DOHH2 (cell line): ENCODE data around the gene PPP6R3.

ENCODE experiments used
- H3F3A ChIP-seq: fragments of 200-600 bp; sonication (generic), shearing (Covaris generic); 2 replicates; pipeline ENCODE4 v1.6.0; 2016; ENCODE audit warnings: antibody characterized with exemption, mild to moderate bottlenecking; ENCODE audit not compliant: control insufficient read depth, insufficient read depth
- H3K27ac ChIP-seq: fragments of 200-600 bp; sonication (generic); 2 replicates; pipeline ENCODE4 v1.5.1; 2014; ENCODE audit warnings: low read depth, mild to moderate bottlenecking, low read length, moderate library complexity
- H3K27me3 ChIP-seq: fragments of 200-600 bp; sonication (generic); 2 replicates; pipeline ENCODE4 v1.6.1; 2014; ENCODE audit warnings: mild to moderate bottlenecking, low read length, mixed read lengths; ENCODE audit not compliant: control insufficient read depth
- H3K36me3 ChIP-seq: fragments of 200-600 bp; sonication (generic); 2 replicates; pipeline ENCODE4 v1.6.1; 2014; ENCODE audit warnings: mild to moderate bottlenecking, low read length, moderate library complexity, mixed read lengths; ENCODE audit not compliant: control insufficient read depth
- H3K4me1 ChIP-seq: fragments of 200-600 bp; sonication (generic); 2 replicates; pipeline ENCODE4 v1.6.1; 2014; ENCODE audit warnings: mild to moderate bottlenecking, low read length, mixed read lengths; ENCODE audit not compliant: control insufficient read depth
- H3K4me2 ChIP-seq: fragments of 200-600 bp; sonication (generic); 2 replicates; pipeline ENCODE4 v1.6.0; 2014; ENCODE audit warnings: mild to moderate bottlenecking, low read length, moderate library complexity
- H3K4me3 ChIP-seq: fragments of 200-600 bp; sonication (generic); 2 replicates; pipeline ENCODE4 v1.5.1; 2014; ENCODE audit warnings: mild to moderate bottlenecking, low read length, mixed read lengths
- H3K79me2 ChIP-seq: fragments of 200-600 bp; sonication (generic); 2 replicates; pipeline ENCODE4 v1.6.1; 2014; ENCODE audit warnings: mild to moderate bottlenecking, low read length, mixed read lengths; ENCODE audit not compliant: control insufficient read depth
- H3K9me2 ChIP-seq: fragments of 200-600 bp; sonication (generic); replicated peaks from 2 replicates; pipeline ENCODE4 v1.6.1; 2014; ENCODE audit warnings: mild to moderate bottlenecking, low read length, mixed read lengths; ENCODE audit not compliant: control insufficient read depth
- H3K9me3 ChIP-seq: fragments of 200-600 bp; sonication (generic); 2 replicates; pipeline ENCODE4 v1.6.1; 2014; ENCODE audit warnings: antibody characterized with exemption, low read length, mixed read lengths; ENCODE audit not compliant: control insufficient read depth, insufficient read depth
- H4K20me1 ChIP-seq: fragments of 200-600 bp; sonication (generic); 2 replicates; pipeline ENCODE4 v1.6.0; 2014; ENCODE audit warnings: low read depth, mild to moderate bottlenecking, antibody characterized with exemption, low read length, moderate library complexity; ENCODE audit not compliant: control insufficient read depth, insufficient read depth
- CTCF ChIP-seq: fragments of 200-600 bp; sonication (generic); IDR thresholded peaks from one replicate; pipeline ENCODE4 v1.5.1; 2014; ENCODE audit warnings: antibody characterized with exemption, mild to moderate bottlenecking, low read depth, low read length; ENCODE audit not compliant: poor library complexity, severe bottlenecking
- EZH2phosphoT487 ChIP-seq: fragments of 200-600 bp; sonication (generic); IDR thresholded peaks from 2 replicates; pipeline ENCODE4 v1.6.1; 2017; ENCODE audit warnings: borderline replicate concordance, mild to moderate bottlenecking, antibody characterized with exemption, low read length, moderate library complexity, mixed read lengths

Gene PPP6R3

GRCh38 chr11:68463714-68464113 lies 3.2 kb downstream of the PPP6R3 start:
- TF ChIP-seq CTCF (no peak), EZH2phosphoT487 (no peak)
- H3K27me3 ChIP-seq, result no peaks in the 10 kb centered on the region
- peaks cover 72% of the 10 kb centered on the region for H3K4me1 ChIP-seq
- no peaks in the 10 kb centered on the region for H3K9me2 ChIP-seq
- H3K4me2 ChIP-seq, result peak overlapping the region; percentile 93
- no peaks in the 10 kb centered on the region for H3K9me3 ChIP-seq
- peaks cover 84% of the 10 kb centered on the region for H3K79me2 ChIP-seq
- H3F3A ChIP-seq, result no peaks in the 10 kb centered on the region
- H3K27ac ChIP-seq, result no peak overlapping the region
- peak overlapping the region; percentile 92 for H3K4me3 ChIP-seq
- peaks cover 45% of the 10 kb centered on the region for H4K20me1 ChIP-seq
- peaks cover 54% of the 10 kb centered on the region for H3K36me3 ChIP-seq

- no peak overlapping the region for H3K27ac ChIP-seq
- H3K9me2 ChIP-seq, result no peaks in the 10 kb centered on the region
- H3K36me3 ChIP-seq, result peaks cover 78% of the 10 kb centered on the region
- H3K4me3 ChIP-seq, result peak overlapping the region; percentile 15; the same call in 1 of the 2 replicates
- no peaks in the 10 kb centered on the region for H3K27me3 ChIP-seq
- peaks cover 78% of the 10 kb centered on the region for H3K4me1 ChIP-seq
- no peaks in the 10 kb centered on the region for H3K9me3 ChIP-seq
- H3K4me2 ChIP-seq, result peak overlapping the region; percentile 52
- no peaks in the 10 kb centered on the region for H3F3A ChIP-seq
- H4K20me1 ChIP-seq, result peaks cover 61% of the 10 kb centered on the region
- TF ChIP-seq CTCF (no peak), EZH2phosphoT487 (no peak)
- H3K79me2 ChIP-seq, result peaks cover 100% of the 10 kb centered on the region
Measured at GRCh38 chr11:68467201-68467834, 6.8 kb downstream of the PPP6R3 start.

GRCh38 chr11:68468217-68468828 lies 7.8 kb downstream of the PPP6R3 start:
- no peak for TF ChIP-seq EZH2phosphoT487
- no peaks in the 10 kb centered on the region for H3K9me2 ChIP-seq
- H3K79me2 ChIP-seq, result peaks cover 100% of the 10 kb centered on the region
- peaks cover 80% of the 10 kb centered on the region for H3K36me3 ChIP-seq
- H4K20me1 ChIP-seq, result peaks cover 53% of the 10 kb centered on the region
- no peak overlapping the region for H3K27ac ChIP-seq
- no peaks in the 10 kb centered on the region for H3K9me3 ChIP-seq
- H3K4me1 ChIP-seq, result peaks cover 68% of the 10 kb centered on the region
- no peaks in the 10 kb centered on the region for H3K27me3 ChIP-seq
- peak overlapping the region; percentile 52 for H3K4me2 ChIP-seq
- H3K4me3 ChIP-seq, result peak overlapping the region; percentile 21; the same call in 1 of the 2 replicates
- H3F3A ChIP-seq, result no peaks in the 10 kb centered on the region

- peaks cover 61% of the 10 kb centered on the region for H3K4me1 ChIP-seq
- no peaks in the 10 kb centered on the region for H3F3A ChIP-seq
- H3K9me2 ChIP-seq, result no peaks in the 10 kb centered on the region
- peaks cover 100% of the 10 kb centered on the region for H3K79me2 ChIP-seq
- H3K9me3 ChIP-seq, result no peaks in the 10 kb centered on the region
- no peaks in the 10 kb centered on the region for H3K27me3 ChIP-seq
- H3K27ac ChIP-seq, result no peak overlapping the region
- H4K20me1 ChIP-seq, result peaks cover 47% of the 10 kb centered on the region
- H3K4me3 ChIP-seq, result no peak overlapping the region
- peak overlapping the region; percentile 52 for H3K4me2 ChIP-seq
- H3K36me3 ChIP-seq, result peaks cover 80% of the 10 kb centered on the region
- TF ChIP-seq CTCF, result no peak
- no peak for TF ChIP-seq EZH2phosphoT487
Measured at GRCh38 chr11:68469122-68469521, 8.6 kb downstream of the PPP6R3 start.
